BLaER1 treated with 17β-estradiol and CSF1 and Interleukin-3, amounts not matched to agents 10 nM and 100 nM (cell line): ENCODE data around the gene EIF4E.
"Not testable (repeated sequence)": the region's sequence is repeated elsewhere in the genome, so short reads cannot be mapped to it uniquely, and the experiment has no call there.

ENCODE experiments used
- H3K27ac ChIP-seq, 11 experiments: shearing (Covaris generic); formaldehyde crosslinking; 2 replicates each; pipeline ENCODE4 v1.8.1; 2022
- H3K27me3 ChIP-seq, 11 experiments: shearing (Covaris generic); formaldehyde crosslinking; 2 replicates each; pipeline ENCODE4 v1.8.1; 2022
- H3K36me3 ChIP-seq, 11 experiments: shearing (Covaris generic); formaldehyde crosslinking; 2 replicates each; pipeline ENCODE4 v1.8.1; 2022
- H3K4me1 ChIP-seq, 10 experiments: shearing (Covaris generic); formaldehyde crosslinking; 2 replicates each; pipeline ENCODE4 v1.8.1; 2022
- H3K4me2 ChIP-seq, 11 experiments: shearing (Covaris generic); formaldehyde crosslinking; 2 replicates each; pipeline ENCODE4 v1.8.1; 2022
- H3K4me3 ChIP-seq, 10 experiments: shearing (Covaris generic); formaldehyde crosslinking; 2 replicates each; pipeline ENCODE4 v1.8.1; 2022
- H3K9ac ChIP-seq, 11 experiments: shearing (Covaris generic); formaldehyde crosslinking; 2 replicates each; pipeline ENCODE4 v1.8.1; 2022
- H3K9me3 ChIP-seq, 11 experiments: shearing (Covaris generic); formaldehyde crosslinking; replicated peaks in 1 of 11; 2 replicates each; pipeline ENCODE4 v1.8.1; 2022
- H4K20me1 ChIP-seq, 11 experiments: shearing (Covaris generic); formaldehyde crosslinking; 2 replicates each; pipeline ENCODE4 v1.8.1; 2022
- Cebpa-rat ChIP-seq, 11 experiments: shearing (Covaris generic); IDR thresholded peaks; 2 replicates each; pipeline ENCODE4 v1.8.1; 2022

The EIF4E gene

DNA sequence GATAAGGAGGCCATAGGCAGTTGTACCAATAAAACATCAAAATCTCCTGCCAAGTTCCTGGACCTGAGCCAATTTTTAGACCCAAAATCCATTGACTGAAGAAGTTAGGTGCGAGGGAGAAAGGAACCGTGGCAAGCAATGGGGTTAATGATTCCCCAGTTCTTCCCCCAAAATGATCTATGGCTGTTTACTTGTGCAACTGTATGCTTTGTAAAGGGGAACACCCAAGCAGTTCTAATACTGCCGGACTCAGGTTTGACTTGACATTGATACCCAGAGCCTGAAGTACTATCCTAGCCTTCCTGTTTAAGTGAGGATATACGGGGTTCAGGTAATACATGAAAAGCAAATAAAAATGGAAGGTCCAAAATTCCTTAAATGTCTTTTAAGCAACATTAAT, 6.7 kb upstream of the EIF4E start:
- Histone ChIP-seq H3K4me3 (no peak overlapping the region), H3K4me2 (no peak overlapping the region), H3K36me3 (no peaks in the 10 kb centered on the region), H3K9me3 (peaks cover 0 to 29% (median 20%) of the 10 kb centered on the region in 11 experiments; a peak in 16 of 22 replicates), H3K9ac (no peak overlapping the region), H3K27ac (no peak overlapping the region), H3K4me1 (peaks cover 12 to 50% (median 24%) of the 10 kb centered on the region in 10 experiments), H3K27me3 (no peaks in the 10 kb centered on the region), H4K20me1 (no peaks in the 10 kb centered on the region)
- no peak for TF ChIP-seq Cebpa-rat (IDR thresholded peaks at IDR 0.05)

DNA sequence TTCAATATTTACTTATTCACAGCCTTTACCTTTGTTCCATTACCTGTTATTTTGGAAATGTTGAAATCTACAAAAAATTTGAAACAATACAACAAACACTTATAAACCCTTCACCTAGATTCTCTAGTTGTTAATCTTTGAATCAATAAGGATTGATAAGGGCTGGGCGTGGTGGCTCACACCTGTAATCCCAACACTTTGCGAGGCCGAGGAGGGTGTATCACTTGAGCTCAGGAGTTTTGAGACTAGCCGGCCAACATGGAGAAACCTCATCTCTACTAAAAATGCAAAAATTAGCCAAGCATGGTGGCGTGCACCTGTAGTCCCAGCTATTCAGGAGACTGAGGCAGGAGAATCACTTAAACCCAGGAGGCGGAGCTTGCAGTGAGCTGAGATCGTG, 5.9 kb upstream of the EIF4E start:
- not testable (repeated sequence) for H3K4me2 ChIP-seq, H3K27ac ChIP-seq, H3K27me3 ChIP-seq, H4K20me1 ChIP-seq, H3K9ac ChIP-seq, H3K4me3 ChIP-seq, H3K36me3 ChIP-seq
- Histone ChIP-seq H3K9me3 (peaks cover 0 to 36% (median 24%) of the 10 kb centered on the region in 11 experiments; a peak in 16 of 22 replicates), H3K4me1 (peaks cover 16 to 58% (median 31%) of the 10 kb centered on the region in 10 experiments)

- H3K9me3 ChIP-seq: peaks cover 0 to 36% (median 24%) of the 10 kb centered on the region in 11 experiments; a peak in 16 of 22 replicates
- H3K36me3 ChIP-seq: no peaks in the 10 kb centered on the region
- peak overlapping the region; percentile 20 to 79 (median 63) for H3K4me2 ChIP-seq
- peak overlapping the region in 8 of 11 experiments; percentile 13 to 63 (median 47); a peak in 9 of 22 replicates for H3K27ac ChIP-seq
- H4K20me1 ChIP-seq: peaks cover 4 to 10% (median 5%) of the 10 kb centered on the region in 11 experiments; a peak in 21 of 22 replicates
- peaks cover 19 to 45% (median 34%) of the 10 kb centered on the region in 10 experiments for H3K4me1 ChIP-seq
- H3K9ac ChIP-seq: peak overlapping the region in 1 of 11 experiments; percentile 16; a peak in 2 of 22 replicates
- no peak for TF ChIP-seq Cebpa-rat (IDR thresholded peaks at IDR 0.05)
- no peaks in the 10 kb centered on the region for H3K27me3 ChIP-seq
- H3K4me3 ChIP-seq: no peak overlapping the region
Measured at GRCh38 chr4:98932539-98932938, 3.6 kb upstream of the EIF4E start.

DNA sequence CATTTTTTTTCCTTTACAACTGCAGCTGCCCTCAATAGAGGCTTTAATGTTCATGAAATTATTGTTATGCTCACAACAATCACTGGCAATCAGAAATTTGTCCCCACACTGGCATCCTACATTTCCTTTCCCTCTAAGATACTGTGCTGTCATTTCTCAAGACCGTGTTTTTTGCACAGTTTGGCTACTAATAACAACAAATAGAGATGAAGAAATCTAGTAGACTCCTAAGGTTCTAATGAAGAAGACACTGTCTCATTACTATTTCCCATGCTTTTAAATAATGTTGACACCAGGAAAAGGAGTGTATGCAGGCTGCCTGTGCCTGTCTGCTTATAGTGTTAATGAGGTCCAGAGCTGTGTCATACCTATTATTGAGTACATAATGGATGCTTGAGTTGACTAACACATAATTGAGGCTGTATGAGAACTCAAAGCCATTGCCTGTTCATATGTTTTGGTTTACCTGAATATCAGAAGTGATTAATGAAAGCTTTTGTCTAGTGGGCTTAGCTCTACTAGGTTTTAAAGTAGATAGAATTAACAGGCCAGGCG, 1.5 kb upstream of the EIF4E start:
- Histone ChIP-seq H3K4me2 (peak overlapping the region; percentile 79 to 91 (median 84)), H4K20me1 (peaks cover 25 to 31% (median 27%) of the 10 kb centered on the region in 11 experiments; a peak in 21 of 22 replicates), H3K36me3 (peaks cover 8 to 17% (median 11%) of the 10 kb centered on the region in 11 experiments), H3K9me3 (peaks cover 0 to 29% (median 20%) of the 10 kb centered on the region in 11 experiments; a peak in 16 of 22 replicates), H3K27ac (peak overlapping the region in 8 of 11 experiments; percentile 82 to 98 (median 97); a peak in 16 of 22 replicates), H3K4me1 (peaks cover 28 to 64% (median 43%) of the 10 kb centered on the region in 10 experiments), H3K4me3 (peak overlapping the region; percentile 86 to 99 (median 95); a peak in 17 of 20 replicates), H3K27me3 (no peaks in the 10 kb centered on the region), H3K9ac (peak overlapping the region in 9 of 11 experiments; percentile 88 to 99 (median 98); a peak in 15 of 22 replicates)
- TF ChIP-seq Cebpa-rat (IDR thresholded peaks at IDR 0.05): no peak

GRCh38 chr4:98929341-98930267, 671 bp upstream of the EIF4E start:
- H3K9me3 ChIP-seq: peaks cover 0 to 29% (median 20%) of the 10 kb centered on the region in 11 experiments; a peak in 16 of 22 replicates
- TF ChIP-seq Cebpa-rat (IDR thresholded peaks at IDR 0.05): no peak
- peak overlapping the region; percentile 82 to 99 (median 98) for H3K27ac ChIP-seq
- H3K4me3 ChIP-seq: peak overlapping the region; percentile 86 to 99 (median 95)
- no peaks in the 10 kb centered on the region for H3K27me3 ChIP-seq
- peak overlapping the region; percentile 88 to 99 (median 98) for H3K9ac ChIP-seq
- peaks cover 11 to 25% (median 18%) of the 10 kb centered on the region in 11 experiments for H3K36me3 ChIP-seq
- peaks cover 29 to 39% (median 34%) of the 10 kb centered on the region in 11 experiments; a peak in 21 of 22 replicates for H4K20me1 ChIP-seq
- peak overlapping the region; percentile 79 to 91 (median 84) for H3K4me2 ChIP-seq
- peaks cover 28 to 69% (median 43%) of the 10 kb centered on the region in 10 experiments for H3K4me1 ChIP-seq

DNA sequence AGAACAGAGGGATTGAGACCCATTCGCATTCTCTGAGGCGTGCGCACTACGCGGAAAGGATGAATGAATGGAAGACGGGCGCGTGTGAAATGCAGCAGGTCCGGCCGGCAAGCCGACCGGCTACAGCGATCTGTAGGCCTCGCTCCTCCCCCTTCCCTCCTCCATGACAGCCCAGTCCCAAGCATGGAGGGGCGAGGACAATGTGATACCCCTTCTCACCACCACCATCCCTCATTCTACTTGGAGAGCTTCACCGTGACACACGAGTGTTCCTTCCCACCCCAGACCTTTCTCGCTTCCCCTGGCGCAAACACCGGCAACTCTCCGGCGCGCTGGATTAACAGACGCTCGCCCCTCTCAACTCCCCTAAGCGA, 815 bp downstream of the EIF4E start:
- H3K4me1 ChIP-seq: peaks cover 28 to 76% (median 43%) of the 10 kb centered on the region in 10 experiments
- peaks cover 11 to 38% (median 32%) of the 10 kb centered on the region in 11 experiments for H3K36me3 ChIP-seq
- peaks cover 43 to 54% (median 49%) of the 10 kb centered on the region in 11 experiments for H4K20me1 ChIP-seq
- H3K27ac ChIP-seq: peak overlapping the region; percentile 82 to 99 (median 98)
- H3K27me3 ChIP-seq: no peaks in the 10 kb centered on the region
- H3K4me3 ChIP-seq: peak overlapping the region; percentile 86 to 99 (median 95)
- H3K9me3 ChIP-seq: peaks cover 0 to 29% (median 19%) of the 10 kb centered on the region in 11 experiments; a peak in 16 of 22 replicates
- peak overlapping the region; percentile 88 to 99 (median 98) for H3K9ac ChIP-seq
- H3K4me2 ChIP-seq: peak overlapping the region; percentile 82 to 94 (median 90)
- no peak for TF ChIP-seq Cebpa-rat (IDR thresholded peaks at IDR 0.05)

DNA sequence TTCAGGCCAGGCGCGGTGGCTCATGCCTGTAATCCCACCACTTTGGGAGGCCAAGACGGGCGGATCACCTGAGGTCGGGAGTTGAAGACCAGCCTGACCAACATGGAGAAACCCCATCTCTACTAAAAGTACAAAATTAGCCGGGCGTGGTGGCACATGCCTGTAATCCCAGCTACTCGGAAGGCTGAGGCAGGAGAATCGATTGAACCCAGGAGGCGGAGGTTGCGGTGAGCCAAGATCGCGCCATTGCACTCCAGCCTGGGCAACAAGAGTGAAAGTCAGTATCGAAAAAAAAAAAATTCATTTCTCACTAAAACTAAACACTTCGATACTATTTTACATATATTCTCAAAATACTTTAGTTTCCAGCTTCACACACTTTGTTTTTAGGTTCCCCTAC, 2.7 kb downstream of the EIF4E start:
- H3K27ac ChIP-seq, H3K27me3 ChIP-seq, H3K9ac ChIP-seq: not testable (repeated sequence)
- Histone ChIP-seq H3K9me3 (peaks cover 0 to 17% (median 9%) of the 10 kb centered on the region in 11 experiments; a peak in 12 of 22 replicates), H3K4me1 (peaks cover 22 to 64% (median 33%) of the 10 kb centered on the region in 10 experiments), H3K4me3 (peak overlapping the region in 1 of 10 experiments; percentile 99; a peak in 1 of 20 replicates), H3K4me2 (peak overlapping the region; percentile 82 to 94 (median 90); a peak in 16 of 22 replicates), H4K20me1 (peaks cover 53 to 72% (median 67%) of the 10 kb centered on the region in 11 experiments), H3K36me3 (peaks cover 13 to 55% (median 50%) of the 10 kb centered on the region in 11 experiments)

DNA sequence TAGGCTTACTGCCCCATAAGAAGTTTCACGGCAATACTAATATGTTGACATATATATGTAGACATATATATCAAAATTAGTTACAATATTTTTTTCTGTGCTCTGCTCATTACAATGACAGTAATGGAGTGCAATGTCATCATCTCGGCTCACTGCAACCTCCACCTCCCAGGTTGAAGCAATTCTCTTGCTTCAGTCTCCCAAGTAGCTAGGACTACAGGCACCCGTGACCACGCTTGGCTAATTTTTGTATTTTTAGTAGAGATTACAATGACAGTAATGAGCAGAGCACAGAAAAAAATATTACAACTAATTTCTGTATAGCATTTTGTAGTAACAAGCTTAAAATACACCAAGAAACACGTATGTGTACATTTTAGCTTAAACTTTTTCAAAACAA, 7.6 kb downstream of the EIF4E start:
- Histone ChIP-seq H3K27ac (no peak overlapping the region), H3K4me2 (no peak overlapping the region), H3K4me1 (peaks cover 0 to 52% (median 11%) of the 10 kb centered on the region in 10 experiments; a peak in 15 of 20 replicates), H3K9me3 (peaks cover 0 to 14% (median 5%) of the 10 kb centered on the region in 11 experiments; a peak in 8 of 22 replicates), H3K36me3 (peaks cover 15 to 99% (median 87%) of the 10 kb centered on the region in 11 experiments), H3K4me3 (no peak overlapping the region), H3K9ac (no peak overlapping the region), H4K20me1 (peaks cover 45 to 100% (median 98%) of the 10 kb centered on the region in 11 experiments; a peak in 21 of 22 replicates), H3K27me3 (no peaks in the 10 kb centered on the region)
- TF ChIP-seq Cebpa-rat (IDR thresholded peaks at IDR 0.05): no peak
